Astrocyte (in vitro differentiated cells and primary cell): ENCODE measurements around the gene TOP2A.

Source experiments
- CTCF ChIP-seq: IDR thresholded peaks from 2 replicates; pipeline ENCODE4 v1.5.1; 2011; ENCODE audit warnings: low read depth, mild to moderate bottlenecking, inconsistent platforms, low read length, moderate library complexity; ENCODE audit not compliant: insufficient read depth
- EZH2 ChIP-seq: IDR thresholded peaks from 2 replicates; pipeline ENCODE4 v1.6.1; 2012; ENCODE audit warnings: mild to moderate bottlenecking, low read length, inconsistent platforms; ENCODE audit not compliant: insufficient read depth

GRCh38 chr17:40351359-40352236 lies 66.1 kb downstream of the TOP2A start:
- TF ChIP-seq CTCF = no peak
- no peak for TF ChIP-seq EZH2
